WTC11 (cell line): ENCODE results near the gene SLC16A14. TPM values are rescaled to one million over a fixed set of nuclear protein-coding genes. Genes with fewer than 3 reads are reported as not detected.

ENCODE experiments used
- ATAC-seq: fragments of 200-7000 bp; cut with Tn5 transposase; 2 replicates; pipeline ENCODE4 v1.10.0; 2021; ENCODE audit warnings: mild to moderate bottlenecking, moderate library complexity
- CTCF ChIA-PET: fragments of 300-600 bp; sonication (Branson Sonifier 250); formaldehyde crosslinking; loops from one replicate; lab custom pipeline; 2021; ENCODE audit warnings: antibody characterized with exemption; lab: Charles Lee
- POLR2A ChIA-PET: fragments of 350-600 bp; sonication (Branson Sonifier 250); formaldehyde crosslinking; loops from one replicate; lab custom pipeline; 2021; ENCODE audit warnings: antibody characterized with exemption; lab: Charles Lee
- DNase-seq: peaks from one replicate; pipeline ENCODE4 v3.0.0; 2021; ENCODE audit warnings: low spot score
- H3K27ac Mint-ChIP-seq: 2 replicates; pipeline ENCODE4 v1.8.0; 2021; ENCODE audit warnings: mixed read lengths
- H3K27me3 Mint-ChIP-seq: 2 replicates; pipeline ENCODE4 v1.8.0; 2021; ENCODE audit warnings: low read depth, mild to moderate bottlenecking, moderate library complexity, mixed read lengths
- H3K36me3 Mint-ChIP-seq: 2 replicates; pipeline ENCODE4 v1.8.0; 2021; ENCODE audit warnings: mixed read lengths
- H3K4me1 Mint-ChIP-seq: 2 replicates; pipeline ENCODE4 v1.8.0; 2022; ENCODE audit warnings: mixed read lengths
- H3K4me3 Mint-ChIP-seq: 2 replicates; pipeline ENCODE4 v1.8.0; 2021; ENCODE audit warnings: mild to moderate bottlenecking, moderate library complexity, mixed read lengths
- H3K9me3 Mint-ChIP-seq: 2 replicates; pipeline ENCODE4 v1.8.0; 2021; ENCODE audit warnings: mixed read lengths
- ATF1 ChIP-seq: sonication (generic); formaldehyde crosslinking; IDR thresholded peaks from 2 replicates; pipeline ENCODE4 v1.8.1; 2023; ENCODE audit warnings: mild to moderate bottlenecking, moderate library complexity, missing genetic modification reagents
- CREB1 ChIP-seq: sonication (generic); formaldehyde crosslinking; IDR thresholded peaks from 2 replicates; pipeline ENCODE4 v1.8.0; 2023; ENCODE audit warnings: mild to moderate bottlenecking, missing genetic modification reagents
- CREM ChIP-seq: sonication (generic); formaldehyde crosslinking; IDR thresholded peaks from 2 replicates; pipeline ENCODE4 v1.8.1; 2022; ENCODE audit warnings: mild to moderate bottlenecking, missing genetic modification reagents, moderate library complexity
- E2F1 ChIP-seq: sonication (generic); formaldehyde crosslinking; IDR thresholded peaks from 2 replicates; pipeline ENCODE4 v1.8.0; 2022; ENCODE audit warnings: mild to moderate bottlenecking, missing genetic modification reagents
- ERG ChIP-seq: fragments of 250-450 bp; sonication (Bioruptor Pico); IDR thresholded peaks from 2 replicates; pipeline ENCODE4 v1.8.0; 2021; ENCODE audit warnings: mild to moderate bottlenecking
- FOXK1 ChIP-seq: sonication (generic); formaldehyde crosslinking; IDR thresholded peaks from 2 replicates; pipeline ENCODE4 v1.8.0; 2022; ENCODE audit warnings: mild to moderate bottlenecking, moderate library complexity, missing genetic modification reagents
- FOXP4 ChIP-seq: sonication (generic); formaldehyde crosslinking; IDR thresholded peaks from 2 replicates; pipeline ENCODE4 v1.8.0; 2022; ENCODE audit warnings: mild to moderate bottlenecking, missing genetic modification reagents
- GTF2I ChIP-seq: fragments of 250-450 bp; sonication (Bioruptor Pico); conservative IDR thresholded peaks from 2 replicates; pipeline ENCODE4 v1.4.0; 2021; ENCODE audit warnings: mild to moderate bottlenecking
- IRF1 ChIP-seq: sonication (generic); formaldehyde crosslinking; IDR thresholded peaks from 2 replicates; pipeline ENCODE4 v1.8.0; 2023; ENCODE audit warnings: missing genetic modification reagents
- IRF2 ChIP-seq: sonication (generic); formaldehyde crosslinking; IDR thresholded peaks from 2 replicates; pipeline ENCODE4 v1.8.0; 2022; ENCODE audit warnings: low read depth, missing genetic modification reagents, borderline replicate concordance
- MLX ChIP-seq: sonication (generic); formaldehyde crosslinking; IDR thresholded peaks from 2 replicates; pipeline ENCODE4 v1.8.1; 2023; ENCODE audit warnings: mild to moderate bottlenecking, missing genetic modification reagents, moderate library complexity
- MXD4 ChIP-seq: fragments of 250-450 bp; sonication (Bioruptor Pico); IDR thresholded peaks from 2 replicates; pipeline ENCODE4 v1.8.0; 2021; ENCODE audit warnings: mild to moderate bottlenecking, moderate library complexity, borderline replicate concordance
- MYBL2 ChIP-seq: sonication (generic); formaldehyde crosslinking; IDR thresholded peaks from 2 replicates; pipeline ENCODE4 v1.8.1; 2023; ENCODE audit warnings: mild to moderate bottlenecking, moderate library complexity, missing genetic modification reagents
- NFATC4 ChIP-seq: fragments of 250-450 bp; sonication (Bioruptor Pico); IDR thresholded peaks from 2 replicates; pipeline ENCODE4 v1.9.0; 2021; ENCODE audit warnings: mild to moderate bottlenecking
- OVOL2 ChIP-seq: fragments of 250-450 bp; sonication (Bioruptor Pico); IDR thresholded peaks from 2 replicates; pipeline ENCODE4 v1.9.0; 2021; ENCODE audit warnings: mild to moderate bottlenecking, borderline replicate concordance
- SMAD3 ChIP-seq: sonication (generic); formaldehyde crosslinking; IDR thresholded peaks from 2 replicates; pipeline ENCODE4 v1.8.0; 2022; ENCODE audit warnings: missing genetic modification reagents, mild to moderate bottlenecking, borderline replicate concordance
- TCF7 ChIP-seq: sonication (generic); formaldehyde crosslinking; IDR thresholded peaks from 2 replicates; pipeline ENCODE4 v1.8.0; 2022; ENCODE audit warnings: mild to moderate bottlenecking, low read depth, missing genetic modification reagents, moderate library complexity
- ZNF121 ChIP-seq: sonication (generic); formaldehyde crosslinking; IDR thresholded peaks from 2 replicates; pipeline ENCODE4 v1.8.0; 2023; ENCODE audit warnings: missing genetic modification reagents
- ZNF138 ChIP-seq: sonication (generic); formaldehyde crosslinking; conservative IDR thresholded peaks from 2 replicates; pipeline ENCODE4 v1.8.1; 2022; ENCODE audit warnings: mild to moderate bottlenecking, moderate library complexity, missing genetic modification reagents
- ZNF281 ChIP-seq: sonication (generic); formaldehyde crosslinking; IDR thresholded peaks from 2 replicates; pipeline ENCODE4 v1.8.0; 2023; ENCODE audit warnings: mild to moderate bottlenecking, missing genetic modification reagents
- ZNF396 ChIP-seq: fragments of 250-450 bp; sonication (Bioruptor Pico); IDR thresholded peaks from 2 replicates; pipeline ENCODE4 v1.8.0; 2021; ENCODE audit warnings: mild to moderate bottlenecking, moderate library complexity, borderline replicate concordance
- total RNA-seq: library from RNA; stranded (reverse); gene quantifications from 3 replicates; pipeline ENCODE4 v1.2.3, GENCODE V29; 2021
- TF ChIP-seq, protein P1 (sequence below): sonication (generic); formaldehyde crosslinking; IDR thresholded peaks from 2 replicates; pipeline ENCODE4 v1.8.1; 2023; ENCODE audit warnings: mild to moderate bottlenecking, moderate library complexity, missing genetic modification reagents
- TF ChIP-seq, protein P2 (sequence below): fragments of 250-450 bp; sonication (Bioruptor Pico); IDR thresholded peaks from 2 replicates; pipeline ENCODE4 v1.9.0; 2021; ENCODE audit warnings: mild to moderate bottlenecking, borderline replicate concordance

SLC16A14 gene
- total RNA-seq, 1 experiment from 2014 or later = 1.7 TPM

GRCh38 chr2:230052299-230052698 lies 16.4 kb downstream of the SLC16A14 start:
- no peaks in the 10 kb centered on the region for H3K9me3 Mint-ChIP-seq
- TF ChIP-seq MXD4 (no peak), GTF2I (CRISPR knock-in tag) (no peak), ERG (CRISPR knock-in tag) (no peak), ATF1 (CRISPR knock-in tag) (no peak), MYBL2 (CRISPR knock-in tag) (no peak), TCF7 (no peak), IRF2 (no peak), ZNF121 (CRISPR knock-in tag) (no peak), ZNF138 (CRISPR knock-in tag) (no peak), OVOL2 (CRISPR knock-in tag) (no peak), FOXK1 (CRISPR knock-in tag) (no peak), CREB1 (CRISPR knock-in tag) (no peak), SMAD3 (no peak), CREM (CRISPR knock-in tag) (no peak), ZNF396 (CRISPR knock-in tag) (no peak), MLX (CRISPR knock-in tag) (no peak), IRF1 (CRISPR knock-in tag) (no peak), NFATC4 (no peak), FOXP4 (no peak)
- TF ChIP-seq, protein P1, sequence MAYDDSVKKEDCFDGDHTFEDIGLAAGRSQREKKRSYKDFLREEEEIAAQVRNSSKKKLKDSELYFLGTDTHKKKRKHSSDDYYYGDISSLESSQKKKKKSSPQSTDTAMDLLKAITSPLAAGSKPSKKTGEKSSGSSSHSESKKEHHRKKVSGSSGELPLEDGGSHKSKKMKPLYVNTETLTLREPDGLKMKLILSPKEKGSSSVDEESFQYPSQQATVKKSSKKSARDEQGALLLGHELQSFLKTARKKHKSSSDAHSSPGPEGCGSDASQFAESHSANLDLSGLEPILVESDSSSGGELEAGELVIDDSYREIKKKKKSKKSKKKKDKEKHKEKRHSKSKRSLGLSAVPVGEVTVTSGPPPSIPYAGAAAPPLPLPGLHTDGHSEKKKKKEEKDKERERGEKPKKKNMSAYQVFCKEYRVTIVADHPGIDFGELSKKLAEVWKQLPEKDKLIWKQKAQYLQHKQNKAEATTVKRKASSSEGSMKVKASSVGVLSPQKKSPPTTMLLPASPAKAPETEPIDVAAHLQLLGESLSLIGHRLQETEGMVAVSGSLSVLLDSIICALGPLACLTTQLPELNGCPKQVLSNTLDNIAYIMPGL (CRISPR knock-in tag) = no peak
- no peaks in the 10 kb centered on the region for H3K36me3 Mint-ChIP-seq
- ATAC-seq (no peak), DNase-seq (no peak)
- H3K27ac Mint-ChIP-seq = no peak overlapping the region
- H3K4me1 Mint-ChIP-seq = no peaks in the 10 kb centered on the region
- CTCF ChIA-PET = no interaction called here
- POLR2A ChIA-PET = no interaction called here
- H3K4me3 Mint-ChIP-seq = no peak overlapping the region
- no peaks in the 10 kb centered on the region for H3K27me3 Mint-ChIP-seq

DNA sequence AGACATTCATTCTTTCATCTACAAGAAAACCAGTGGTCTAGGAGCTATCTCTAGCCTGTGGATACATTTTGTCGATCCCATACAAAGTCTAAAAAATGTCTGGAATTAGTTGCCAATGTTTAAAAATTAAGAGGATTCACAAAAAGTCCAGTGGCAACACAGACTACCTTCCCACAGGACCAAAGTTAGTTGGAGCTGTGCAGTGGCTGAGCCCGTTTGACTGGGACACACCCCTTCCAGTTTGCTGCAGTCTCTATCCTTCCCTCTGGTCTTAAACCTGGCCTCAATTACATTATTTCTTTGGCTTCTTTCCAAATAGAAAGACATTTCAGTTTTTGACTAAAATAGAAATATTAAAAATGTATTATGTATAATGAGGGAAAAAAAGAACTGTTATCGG lies 18.6 kb downstream of the SLC16A14 start:
- ChIA-PET CTCF (interaction anchor here (2.0 kb wide), 1 partner anchor 18 kb away, joined by 9 read pairs; the partner anchor contains the start of gene SLC16A14), POLR2A (no interaction called here)
- H3K27me3 Mint-ChIP-seq = no peaks in the 10 kb centered on the region
- no peak for TF ChIP-seq E2F1 (CRISPR knock-in tag)
- TF ChIP-seq ZNF281 (CRISPR knock-in tag) = no peak
- TF ChIP-seq, protein P2, sequence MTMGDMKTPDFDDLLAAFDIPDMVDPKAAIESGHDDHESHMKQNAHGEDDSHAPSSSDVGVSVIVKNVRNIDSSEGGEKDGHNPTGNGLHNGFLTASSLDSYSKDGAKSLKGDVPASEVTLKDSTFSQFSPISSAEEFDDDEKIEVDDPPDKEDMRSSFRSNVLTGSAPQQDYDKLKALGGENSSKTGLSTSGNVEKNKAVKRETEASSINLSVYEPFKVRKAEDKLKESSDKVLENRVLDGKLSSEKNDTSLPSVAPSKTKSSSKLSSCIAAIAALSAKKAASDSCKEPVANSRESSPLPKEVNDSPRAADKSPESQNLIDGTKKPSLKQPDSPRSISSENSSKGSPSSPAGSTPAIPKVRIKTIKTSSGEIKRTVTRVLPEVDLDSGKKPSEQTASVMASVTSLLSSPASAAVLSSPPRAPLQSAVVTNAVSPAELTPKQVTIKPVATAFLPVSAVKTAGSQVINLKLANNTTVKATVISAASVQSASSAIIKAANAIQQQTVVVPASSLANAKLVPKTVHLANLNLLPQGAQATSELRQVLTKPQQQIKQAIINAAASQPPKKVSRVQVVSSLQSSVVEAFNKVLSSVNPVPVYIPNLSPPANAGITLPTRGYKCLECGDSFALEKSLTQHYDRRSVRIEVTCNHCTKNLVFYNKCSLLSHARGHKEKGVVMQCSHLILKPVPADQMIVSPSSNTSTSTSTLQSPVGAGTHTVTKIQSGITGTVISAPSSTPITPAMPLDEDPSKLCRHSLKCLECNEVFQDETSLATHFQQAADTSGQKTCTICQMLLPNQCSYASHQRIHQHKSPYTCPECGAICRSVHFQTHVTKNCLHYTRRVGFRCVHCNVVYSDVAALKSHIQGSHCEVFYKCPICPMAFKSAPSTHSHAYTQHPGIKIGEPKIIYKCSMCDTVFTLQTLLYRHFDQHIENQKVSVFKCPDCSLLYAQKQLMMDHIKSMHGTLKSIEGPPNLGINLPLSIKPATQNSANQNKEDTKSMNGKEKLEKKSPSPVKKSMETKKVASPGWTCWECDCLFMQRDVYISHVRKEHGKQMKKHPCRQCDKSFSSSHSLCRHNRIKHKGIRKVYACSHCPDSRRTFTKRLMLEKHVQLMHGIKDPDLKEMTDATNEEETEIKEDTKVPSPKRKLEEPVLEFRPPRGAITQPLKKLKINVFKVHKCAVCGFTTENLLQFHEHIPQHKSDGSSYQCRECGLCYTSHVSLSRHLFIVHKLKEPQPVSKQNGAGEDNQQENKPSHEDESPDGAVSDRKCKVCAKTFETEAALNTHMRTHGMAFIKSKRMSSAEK (CRISPR knock-in tag) = no peak
- no peak for TF ChIP-seq GTF2I (CRISPR knock-in tag)

More for the DNA sequence above, 18.6 kb downstream of the SLC16A14 start:
- Mint-ChIP-seq H3K9me3 (no peaks in the 10 kb centered on the region), H3K4me3 (no peak overlapping the region), H3K27ac (no peak overlapping the region), H3K4me1 (no peaks in the 10 kb centered on the region), H3K36me3 (no peaks in the 10 kb centered on the region)
- no peak for ATAC-seq
- no peak for DNase-seq
